Measurements from ENCODE around the gene ABCA1.
"Not testable (repeated sequence)": the region's sequence is repeated elsewhere in the genome, so short reads cannot be mapped to it uniquely, and the experiment has no call there.

ABCA1 gene

GRCh38 chr9:104787306-104788015 is 140.5 kb downstream of the ABCA1 start:
- no peak for DNase-seq

- no peak for DNase-seq
Observed at GRCh38 chr9:104786293-104786692, 141.7 kb downstream of the ABCA1 start.

- DNase-seq = no peak
Observed at GRCh38 chr9:104784098-104784497, 143.9 kb downstream of the ABCA1 start.

- no peak for DNase-seq
Observed at GRCh38 chr9:104783588-104783987, 144.4 kb downstream of the ABCA1 start.

DNA sequence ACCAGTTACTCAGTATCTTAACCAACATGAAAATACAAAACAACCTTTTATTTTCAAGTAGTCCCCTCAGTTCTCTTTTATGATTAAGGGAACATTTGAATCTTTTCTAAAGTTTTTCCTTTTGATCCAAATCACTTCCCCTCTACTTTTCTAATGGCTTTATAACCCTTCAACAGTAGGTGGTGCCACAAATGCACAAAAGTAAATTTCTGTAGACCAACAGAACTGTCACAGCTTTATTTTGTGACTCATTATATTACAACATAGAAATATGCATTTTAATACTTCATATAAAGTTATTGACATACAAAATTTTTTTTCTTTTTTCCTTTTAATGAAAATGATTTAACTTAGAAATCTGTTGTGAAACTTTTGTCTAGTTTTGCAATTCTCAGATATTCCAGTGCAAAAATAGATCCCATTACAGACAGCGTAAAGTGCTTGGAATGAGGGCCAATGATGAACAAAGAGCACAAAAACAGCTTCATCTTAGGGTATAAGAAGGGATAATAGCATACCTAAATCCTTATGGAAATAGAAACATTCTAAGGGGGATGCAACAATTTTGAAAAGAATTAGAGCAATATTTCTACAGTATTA is 147.1 kb downstream of the ABCA1 start:
- no peak for DNase-seq

DNA sequence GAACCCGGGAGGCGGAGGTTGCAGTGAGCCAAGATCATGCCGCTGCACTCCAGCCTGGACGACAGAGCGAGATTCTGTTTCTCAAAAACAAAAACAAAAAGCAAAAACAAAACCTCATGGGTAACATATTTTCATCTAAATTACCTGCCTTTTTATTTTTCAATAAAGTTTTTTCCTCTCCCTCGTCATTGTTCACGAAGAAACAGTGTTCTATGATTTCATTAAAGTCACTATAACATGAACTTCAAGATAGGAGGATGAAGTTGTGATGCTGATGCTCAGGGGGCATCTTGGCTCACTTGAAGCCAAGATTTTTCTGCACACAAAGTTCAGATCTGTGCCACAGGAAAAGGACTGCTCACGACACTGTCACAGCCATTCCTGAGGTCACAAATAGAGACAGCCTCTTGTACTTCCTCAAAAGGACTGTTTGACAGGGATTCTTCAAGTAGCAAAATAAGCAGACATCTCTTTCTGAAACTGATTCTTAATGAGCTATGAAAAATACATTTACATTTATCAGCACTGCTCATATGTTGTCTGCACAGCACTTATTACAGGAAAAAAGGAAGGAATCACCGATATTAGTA is 147.9 kb downstream of the ABCA1 start:
- DNase-seq = no peak

GRCh38 chr9:104779334-104779733 is 148.6 kb downstream of the ABCA1 start:
- DNase-seq = no peak

- DNase-seq = no peak
Observed at GRCh38 chr9:104778802-104779201, 149.2 kb downstream of the ABCA1 start.

GRCh38 chr9:104776797-104777196 is 151.2 kb downstream of the ABCA1 start:
- no peak for DNase-seq

GRCh38 chr9:104775976-104776375 is 152.0 kb downstream of the ABCA1 start:
- DNase-seq = no peak

DNA sequence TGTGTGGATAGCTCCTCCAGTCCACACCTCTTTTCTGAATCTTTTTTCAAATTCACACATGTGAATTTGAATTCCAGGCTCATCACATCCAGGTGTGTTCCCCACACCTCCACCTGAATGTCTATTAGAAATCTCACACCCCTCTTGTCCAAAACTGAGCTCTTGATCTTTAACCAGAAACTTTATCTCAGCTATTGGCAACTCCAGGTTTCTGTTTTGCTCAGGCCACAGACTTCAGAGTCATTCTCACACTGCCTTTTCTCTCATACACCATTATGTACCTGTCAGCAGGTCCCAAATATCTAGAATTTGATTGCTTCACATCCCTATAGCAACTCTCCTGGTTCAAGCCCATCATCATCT is 152.4 kb downstream of the ABCA1 start:
- no peak for DNase-seq

DNA sequence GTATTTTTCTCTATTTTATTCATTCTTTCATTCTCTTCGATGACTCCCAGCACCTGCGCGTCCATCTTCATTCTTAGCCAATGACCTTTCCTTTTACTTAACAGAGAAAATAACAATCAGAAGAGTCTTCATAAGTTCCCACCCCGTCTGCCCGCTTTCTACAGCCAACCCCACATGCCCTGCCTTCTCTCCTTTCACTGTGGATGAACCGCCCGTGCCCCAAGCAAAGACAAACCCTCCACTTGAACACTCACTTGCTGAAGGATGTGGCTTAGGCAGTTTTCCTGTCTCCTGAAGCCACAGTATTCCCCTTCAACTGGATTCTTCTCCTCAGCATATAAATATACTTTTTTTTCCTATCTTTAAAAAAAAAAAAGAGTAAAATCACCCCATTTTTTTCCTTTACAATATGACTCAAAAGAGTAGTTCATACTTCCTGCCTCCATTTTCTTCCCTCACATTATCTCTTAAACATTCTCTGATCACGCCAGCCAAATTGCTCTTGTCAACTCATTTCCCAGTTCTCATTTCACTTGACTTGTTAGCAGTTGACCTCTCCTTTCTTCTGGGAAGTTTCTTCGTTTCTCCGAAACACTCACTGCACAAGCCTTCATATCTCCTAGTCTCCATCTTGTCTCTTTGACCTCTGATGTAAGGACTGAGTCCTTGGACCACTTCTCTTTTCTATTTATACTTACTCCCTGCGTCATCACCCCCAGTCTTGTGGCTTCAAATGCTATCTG is 153.0 kb downstream of the ABCA1 start:
- no peak for DNase-seq

- no peak for DNase-seq
Observed at GRCh38 chr9:104774132-104774531, 153.8 kb downstream of the ABCA1 start.

GRCh38 chr9:104772714-104773510 is 155.0 kb downstream of the ABCA1 start:
- DNase-seq = no peak

GRCh38 chr9:104769655-104770054 is 158.3 kb downstream of the ABCA1 start:
- DNase-seq = no peak

- DNase-seq = not testable (repeated sequence)
Observed at GRCh38 chr9:104769029-104769428, 158.9 kb downstream of the ABCA1 start.

GRCh38 chr9:104767507-104767906 is 160.4 kb downstream of the ABCA1 start:
- no peak for DNase-seq

- DNase-seq = no peak
Observed at GRCh38 chr9:104766025-104766424, 161.9 kb downstream of the ABCA1 start.

DNA sequence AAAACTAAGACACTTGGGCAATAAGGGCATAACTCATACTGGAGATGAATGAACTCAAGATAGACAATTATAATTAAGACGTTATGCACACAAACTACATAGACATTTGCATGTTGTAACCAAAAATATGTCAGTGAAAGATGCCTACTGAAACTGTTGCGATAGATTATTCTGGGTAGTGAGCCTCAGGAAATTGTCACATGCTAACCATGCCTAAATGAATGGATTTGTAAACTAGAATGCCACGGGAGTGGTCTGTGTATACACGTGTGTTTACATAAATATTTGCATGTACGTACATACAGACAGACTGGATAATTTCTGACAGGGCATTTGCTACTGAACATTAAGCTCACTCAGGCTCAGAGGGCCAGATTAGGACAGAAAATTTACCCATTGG is 162.8 kb downstream of the ABCA1 start:
- DNase-seq = no peak

GRCh38 chr9:104758974-104759373 is 169.0 kb downstream of the ABCA1 start:
- DNase-seq = no peak

- no peak for DNase-seq
Observed at GRCh38 chr9:104750185-104750767, 177.7 kb downstream of the ABCA1 start.

DNA sequence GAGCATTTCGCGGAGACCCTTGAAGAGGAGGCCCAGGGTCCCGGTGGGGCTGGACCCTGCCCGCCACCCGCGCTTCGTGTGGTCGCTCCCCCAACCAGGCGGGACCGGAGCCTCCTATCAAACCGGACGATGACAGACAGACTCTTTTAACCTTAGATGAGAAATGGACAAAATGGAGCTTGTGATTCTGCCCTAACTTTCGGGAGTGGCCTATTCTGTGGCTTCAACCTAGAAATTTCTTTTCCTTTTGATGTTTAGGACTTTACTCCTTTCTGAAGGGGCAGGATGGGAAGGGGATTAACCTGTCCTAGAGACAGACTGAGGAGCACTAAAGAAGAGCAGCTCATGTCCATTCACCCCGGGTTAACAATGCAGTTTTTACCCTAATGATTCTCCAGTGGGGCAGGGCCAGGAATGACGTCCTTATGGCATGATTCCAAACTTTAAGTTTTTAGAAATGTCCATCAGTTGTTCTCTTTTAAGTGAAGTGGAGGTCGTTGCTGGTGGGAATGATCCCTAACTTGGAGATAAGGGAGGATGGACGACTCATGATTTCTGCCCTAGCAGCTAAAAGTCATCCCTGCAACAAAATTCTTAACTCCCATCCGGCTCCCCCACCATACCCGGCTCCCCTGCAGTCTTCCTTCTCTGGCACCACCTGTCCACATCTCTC is 179.5 kb downstream of the ABCA1 start:
- DNase-seq = peak; percentile 35
